ENCODE results near the gene OLA1.

Gene OLA1

DNA sequence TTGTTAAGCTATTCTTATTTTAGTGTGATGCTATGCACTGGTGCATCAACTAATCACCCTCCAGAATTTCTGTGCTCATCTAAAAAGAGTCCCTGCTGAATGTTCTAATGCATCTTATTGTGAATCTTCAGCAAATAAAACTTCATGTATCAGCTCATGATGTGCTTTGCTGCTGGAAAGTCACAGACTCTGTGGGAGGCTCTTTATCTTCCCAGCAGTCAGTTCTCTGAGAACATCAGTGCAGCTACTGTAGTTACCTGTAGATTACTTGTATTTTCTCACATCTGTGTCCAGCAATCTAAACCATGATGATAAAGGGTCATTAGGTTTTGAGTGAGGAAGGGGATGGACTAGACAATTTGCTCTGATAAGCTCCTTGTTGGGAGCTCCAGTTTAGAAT is 141.6 kb downstream of the OLA1 start:
- H3K9me2 ChIP-seq (replicated peaks; ENCODE audit: control insufficient read depth, low read length), result no peaks in the 10 kb centered on the region
- no peaks in the 10 kb centered on the region for H4K20me1 ChIP-seq (ENCODE audit: control insufficient read depth, insufficient read depth, low read depth, low read length)
- H3K4me1 ChIP-seq (ENCODE audit: control insufficient read depth, low read length), result no peaks in the 10 kb centered on the region
- no peak overlapping the region for H3K4me2 ChIP-seq (ENCODE audit: low read length)
- H3K9me3 ChIP-seq (ENCODE audit: control insufficient read depth, insufficient read depth, low read length), result no peaks in the 10 kb centered on the region
- no peaks in the 10 kb centered on the region for H3K79me2 ChIP-seq (ENCODE audit: control insufficient read depth, low read length)
- no peaks in the 10 kb centered on the region for H3K27me3 ChIP-seq (ENCODE audit: control insufficient read depth, low read length)
- H3K4me3 ChIP-seq (ENCODE audit: low read length), result no peak overlapping the region
- H3K36me3 ChIP-seq (ENCODE audit: control insufficient read depth, low read length), result no peaks in the 10 kb centered on the region; the same call in none of the 2 replicates
- no peak overlapping the region for H3K27ac ChIP-seq (ENCODE audit: low read depth, low read length)
- TF ChIP-seq, protein P1, sequence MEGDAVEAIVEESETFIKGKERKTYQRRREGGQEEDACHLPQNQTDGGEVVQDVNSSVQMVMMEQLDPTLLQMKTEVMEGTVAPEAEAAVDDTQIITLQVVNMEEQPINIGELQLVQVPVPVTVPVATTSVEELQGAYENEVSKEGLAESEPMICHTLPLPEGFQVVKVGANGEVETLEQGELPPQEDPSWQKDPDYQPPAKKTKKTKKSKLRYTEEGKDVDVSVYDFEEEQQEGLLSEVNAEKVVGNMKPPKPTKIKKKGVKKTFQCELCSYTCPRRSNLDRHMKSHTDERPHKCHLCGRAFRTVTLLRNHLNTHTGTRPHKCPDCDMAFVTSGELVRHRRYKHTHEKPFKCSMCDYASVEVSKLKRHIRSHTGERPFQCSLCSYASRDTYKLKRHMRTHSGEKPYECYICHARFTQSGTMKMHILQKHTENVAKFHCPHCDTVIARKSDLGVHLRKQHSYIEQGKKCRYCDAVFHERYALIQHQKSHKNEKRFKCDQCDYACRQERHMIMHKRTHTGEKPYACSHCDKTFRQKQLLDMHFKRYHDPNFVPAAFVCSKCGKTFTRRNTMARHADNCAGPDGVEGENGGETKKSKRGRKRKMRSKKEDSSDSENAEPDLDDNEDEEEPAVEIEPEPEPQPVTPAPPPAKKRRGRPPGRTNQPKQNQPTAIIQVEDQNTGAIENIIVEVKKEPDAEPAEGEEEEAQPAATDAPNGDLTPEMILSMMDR (IDR thresholded peaks at IDR 0.05; ENCODE audit: low read depth, low read length, poor library complexity, severe bottlenecking), result no peak
- no peak for TF ChIP-seq EZH2phosphoT487 (IDR thresholded peaks at IDR 0.05; ENCODE audit: borderline replicate concordance, low read length)
- H3F3A ChIP-seq (ENCODE audit: control insufficient read depth, insufficient read depth), result peaks cover 2% of the 10 kb centered on the region

DNA sequence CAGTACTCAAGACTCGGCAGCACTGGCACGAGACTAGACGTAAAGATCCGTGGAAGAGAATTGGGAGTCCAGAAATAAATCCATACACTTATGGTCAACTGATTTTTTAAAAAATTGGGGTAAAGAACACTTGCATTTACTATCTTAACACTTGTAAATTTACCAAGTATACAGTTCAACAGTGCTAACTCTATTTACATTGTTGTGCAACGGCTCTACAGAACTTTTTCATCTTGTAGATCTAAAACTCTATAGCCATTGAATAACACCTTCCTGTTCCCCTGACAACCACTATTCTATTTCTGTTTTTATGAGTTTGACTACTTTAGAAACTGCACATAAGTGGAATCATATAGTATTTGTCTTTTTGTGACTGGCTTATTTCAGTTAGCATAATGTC is 153.8 kb downstream of the OLA1 start:
- peaks cover 2% of the 10 kb centered on the region; the same call in 1 of the 2 replicates for H3K36me3 ChIP-seq (ENCODE audit: control insufficient read depth, low read length)
- H3K79me2 ChIP-seq (ENCODE audit: control insufficient read depth, low read length), result no peaks in the 10 kb centered on the region

DNA sequence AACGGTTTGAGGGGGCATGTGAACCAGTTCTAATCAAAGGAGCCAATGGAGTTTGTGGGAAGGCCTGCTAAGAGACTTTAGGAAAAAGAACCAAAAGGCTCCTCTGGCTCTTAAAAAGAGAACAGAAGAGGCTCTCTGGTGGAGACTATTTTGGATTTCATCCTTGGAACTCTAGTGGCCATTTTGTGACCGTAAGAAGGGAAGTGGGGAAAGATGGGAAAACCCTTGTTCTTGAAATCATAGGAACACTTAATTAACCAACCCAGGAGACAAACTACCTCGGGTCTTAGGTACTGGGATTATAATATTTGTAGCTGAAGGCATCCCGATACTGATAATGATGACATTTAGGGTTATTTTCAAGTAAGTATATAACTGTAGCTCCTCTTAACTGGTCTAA is 157.9 kb downstream of the OLA1 start:
- Histone ChIP-seq H3K79me2 (ENCODE audit: control insufficient read depth, low read length) (no peaks in the 10 kb centered on the region), H3K36me3 (ENCODE audit: control insufficient read depth, low read length) (no peaks in the 10 kb centered on the region)
- no peak for TF ChIP-seq EZH2phosphoT487 (IDR thresholded peaks at IDR 0.05; ENCODE audit: borderline replicate concordance, low read length)
- TF ChIP-seq, protein P1 (IDR thresholded peaks at IDR 0.05; ENCODE audit: low read depth, low read length, poor library complexity, severe bottlenecking), result no peak

More for the DNA sequence above, 153.8 kb downstream of the OLA1 start:
- no peak overlapping the region for H3K4me3 ChIP-seq (ENCODE audit: low read length)
- no peaks in the 10 kb centered on the region for H3K27me3 ChIP-seq (ENCODE audit: control insufficient read depth, low read length)
- H3K4me1 ChIP-seq (ENCODE audit: control insufficient read depth, low read length), result no peaks in the 10 kb centered on the region
- no peak overlapping the region for H3K4me2 ChIP-seq (ENCODE audit: low read length)
- H3K9me3 ChIP-seq (ENCODE audit: control insufficient read depth, insufficient read depth, low read length), result no peaks in the 10 kb centered on the region
- no peak overlapping the region for H3K27ac ChIP-seq (ENCODE audit: low read depth, low read length)
- TF ChIP-seq, protein P1 (IDR thresholded peaks at IDR 0.05; ENCODE audit: low read depth, low read length, poor library complexity, severe bottlenecking), result no peak
- TF ChIP-seq EZH2phosphoT487 (IDR thresholded peaks at IDR 0.05; ENCODE audit: borderline replicate concordance, low read length), result no peak
- H3F3A ChIP-seq (ENCODE audit: control insufficient read depth, insufficient read depth), result no peaks in the 10 kb centered on the region
- H4K20me1 ChIP-seq (ENCODE audit: control insufficient read depth, insufficient read depth, low read depth, low read length), result no peaks in the 10 kb centered on the region
- no peaks in the 10 kb centered on the region for H3K9me2 ChIP-seq (replicated peaks; ENCODE audit: control insufficient read depth, low read length)

More for the DNA sequence above, 157.9 kb downstream of the OLA1 start:
- Histone ChIP-seq H3K4me1 (ENCODE audit: control insufficient read depth, low read length) (no peaks in the 10 kb centered on the region), H3K9me2 (replicated peaks; ENCODE audit: control insufficient read depth, low read length) (no peaks in the 10 kb centered on the region), H3K9me3 (ENCODE audit: control insufficient read depth, insufficient read depth, low read length) (no peaks in the 10 kb centered on the region), H3K4me3 (ENCODE audit: low read length) (no peak overlapping the region), H3K27ac (ENCODE audit: low read depth, low read length) (no peak overlapping the region), H4K20me1 (ENCODE audit: control insufficient read depth, insufficient read depth, low read depth, low read length) (no peaks in the 10 kb centered on the region), H3K27me3 (ENCODE audit: control insufficient read depth, low read length) (no peaks in the 10 kb centered on the region), H3K4me2 (ENCODE audit: low read length) (no peak overlapping the region), H3F3A (ENCODE audit: control insufficient read depth, insufficient read depth) (no peaks in the 10 kb centered on the region)
